GM12892 (cell line): ENCODE results near the gene CHI3L1.

Experiments used
- POLR2A ChIP-seq: IDR thresholded peaks from 2 replicates; pipeline ENCODE4 v1.6.1; 2011; ENCODE audit warnings: low read depth, low read length, control low read depth
- POLR2AphosphoS5 ChIP-seq: IDR thresholded peaks from 2 replicates; pipeline ENCODE4 v1.6.1; 2011; ENCODE audit warnings: low read depth, low read length, control low read depth
- TAF1 ChIP-seq: IDR thresholded peaks from 2 replicates; pipeline ENCODE4 v1.6.1; 2011; ENCODE audit warnings: low read depth, mild to moderate bottlenecking, control low read depth, low read length, borderline replicate concordance

DNA sequence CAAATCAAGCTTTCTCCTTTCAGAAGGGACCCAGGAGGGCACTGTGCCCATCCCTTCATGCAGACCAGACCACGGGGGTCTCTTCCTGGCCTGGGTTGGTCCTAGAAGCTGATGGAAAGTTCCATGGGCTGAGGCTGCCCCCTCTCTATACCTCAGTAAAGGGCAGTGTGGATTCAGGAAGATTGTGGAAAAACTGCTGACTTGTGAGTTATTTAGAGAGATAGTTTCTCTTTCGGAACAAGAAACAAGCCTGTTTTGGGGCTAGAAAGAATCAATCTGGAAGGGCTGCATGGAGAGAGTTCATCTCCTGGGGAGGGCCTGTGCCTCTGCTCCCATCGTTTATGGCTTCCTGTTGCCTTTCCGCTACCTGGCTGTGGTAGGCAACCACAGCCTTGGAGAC lies 42.2 kb upstream of the CHI3L1 start:
- no peak for TF ChIP-seq POLR2A
- TF ChIP-seq TAF1 = no peak
- no peak for TF ChIP-seq POLR2AphosphoS5
